GM12878 (cell line): ENCODE data around the gene B9D1. TPM values are rescaled to one million over a fixed set of nuclear protein-coding genes. Genes with fewer than 3 reads are reported as not detected.

ENCODE experiments used
- ATAC-seq: fragments of 200-7000 bp; cut with Tn5 transposase; 3 replicates; pipeline ENCODE4 v1.9.1; 2020; ENCODE audit warnings: mild to moderate bottlenecking, moderate library complexity
- BruUV-seq: library from RNA; stranded (reverse); fragments of 400-500 nt; replicated peaks from 2 replicates; lab custom pipeline; 2021; lab: Mats Ljungman, UMichigan
- CTCF ChIA-PET: fragments of 300-600 bp; sonication (Branson Sonifier 250); formaldehyde crosslinking; extraction: SDS; loops from one replicate; lab custom pipeline; 2021; ENCODE audit warnings: inconsistent platforms; lab: Yijun Ruan, JAX
- POLR2A ChIA-PET: fragments of 350-600 bp; formaldehyde crosslinking; extraction: SDS; loops from one replicate; lab custom pipeline; 2021; ENCODE audit warnings: inconsistent platforms; lab: Charles Lee
- RAD21 ChIA-PET: fragments of 300-600 bp; sonication (Branson Sonifier 250); formaldehyde crosslinking; loops from one replicate; lab custom pipeline; 2023; ENCODE audit warnings: antibody characterized with exemption; ENCODE audit not compliant: unreplicated experiment; lab: Charles Lee
- SMC1A ChIA-PET: fragments of 300-600 bp; sonication (Branson Sonifier 250); formaldehyde crosslinking; loops from one replicate; lab custom pipeline; 2023; ENCODE audit not compliant: unreplicated experiment, uncharacterized antibody; lab: Charles Lee
- DNase-seq: peaks from one replicate; pipeline ENCODE4 v3.0.0-alpha.2; 2011; ENCODE audit warnings: low read depth, low spot score
- FAIRE-seq: peaks from 3 replicates; lab custom pipeline; 2011; peaks lifted over from hg19 to GRCh38; lab: Jason Lieb, UNC
- H2AFZ ChIP-seq: 2 replicates; pipeline ENCODE4 v1.6.0; 2011; ENCODE audit warnings: low read depth, low read length, control low read depth; ENCODE audit not compliant: control insufficient read depth
- H3K27ac ChIP-seq: 2 replicates; pipeline ENCODE4 v1.5.1; 2011; ENCODE audit warnings: control low read depth; ENCODE audit not compliant: control insufficient read depth, insufficient read depth
- H3K27me3 ChIP-seq, 2 experiments: replicated peaks in 1 of 2; 2 replicates each; pipeline versions ENCODE4 v1.6.0 to v1.6.1; 2011; ENCODE audit warnings: low read length in 1 of 2; ENCODE audit not compliant: control insufficient read depth in 2 of 2, insufficient read depth in 2 of 2
- H3K36me3 ChIP-seq, 2 experiments: 2 replicates each; pipeline ENCODE4 v1.5.1; 2011; ENCODE audit warnings: low read length in 1 of 2; ENCODE audit not compliant: control insufficient read depth in 2 of 2, insufficient read depth in 2 of 2
- H3K4me1 ChIP-seq: 2 replicates; pipeline ENCODE4 v1.6.1; 2011; ENCODE audit warnings: mild to moderate bottlenecking, low read length, moderate library complexity, mixed read lengths; ENCODE audit not compliant: control insufficient read depth, insufficient read depth
- H3K4me2 ChIP-seq: 2 replicates; pipeline ENCODE4 v1.6.0; 2011; ENCODE audit warnings: control low read depth; ENCODE audit not compliant: control insufficient read depth, insufficient read depth
- H3K4me3 ChIP-seq: fragments of 200-600 bp; sonication (generic); 2 replicates; pipeline ENCODE4 v1.5.1; 2016
- H3K79me2 ChIP-seq: 2 replicates; pipeline ENCODE4 v1.6.0; 2011; ENCODE audit warnings: low read length; ENCODE audit not compliant: control insufficient read depth, insufficient read depth
- H3K9ac ChIP-seq: 2 replicates; pipeline ENCODE4 v1.8.0; 2011; ENCODE audit warnings: low read length, control low read depth, mixed read lengths; ENCODE audit not compliant: control insufficient read depth, insufficient read depth
- H3K9me3 ChIP-seq: replicated peaks from 3 replicates; pipeline ENCODE4 v1.5.1; 2011; ENCODE audit warnings: mild to moderate bottlenecking, low read length; ENCODE audit not compliant: control insufficient read depth, insufficient read depth
- H4K20me1 ChIP-seq: 2 replicates; pipeline ENCODE4 v1.6.0; 2011; ENCODE audit not compliant: control insufficient read depth, insufficient read depth
- ATF2 ChIP-seq: IDR thresholded peaks from 2 replicates; pipeline ENCODE4 v1.6.1; 2012; ENCODE audit warnings: low read length, inconsistent platforms
- ATF3 ChIP-seq: IDR thresholded peaks from 2 replicates; pipeline ENCODE4 v1.6.1; 2011; ENCODE audit warnings: low read depth, mild to moderate bottlenecking, low read length, moderate library complexity, borderline replicate concordance; ENCODE audit errors: extremely low read depth
- CHD4 ChIP-seq: fragments of 200-600 bp; sonication (generic); IDR thresholded peaks from 2 replicates; pipeline ENCODE4 v1.6.1; 2016; ENCODE audit warnings: mild to moderate bottlenecking
- ESRRA ChIP-seq: IDR thresholded peaks from 2 replicates; pipeline ENCODE4 v1.6.1; 2012; ENCODE audit warnings: mild to moderate bottlenecking, low read length, improper control_type of control experiment
- FOXK2 ChIP-seq: fragments of 450-650 bp; IDR thresholded peaks from 2 replicates; pipeline ENCODE4 v1.6.1; 2017; ENCODE audit warnings: mild to moderate bottlenecking, moderate library complexity
- NFIC ChIP-seq: IDR thresholded peaks from 2 replicates; pipeline ENCODE4 v1.6.1; 2012; ENCODE audit warnings: low read depth, mild to moderate bottlenecking, inconsistent platforms, low read length, moderate library complexity
- NFYB ChIP-seq: IDR thresholded peaks from 2 replicates; pipeline ENCODE4 v1.6.1; 2011; ENCODE audit warnings: low read depth, mild to moderate bottlenecking, low read length, improper control_type of control experiment, moderate library complexity; ENCODE audit not compliant: insufficient read depth
- PAX5 ChIP-seq: IDR thresholded peaks from 2 replicates; pipeline ENCODE4 v1.6.1; 2011; ENCODE audit warnings: low read depth, low read length, borderline replicate concordance
- PRDM15 ChIP-seq: fragments of 450-650 bp; formaldehyde crosslinking; IDR thresholded peaks from 2 replicates; pipeline ENCODE4 v1.4.0; 2020; ENCODE audit warnings: mild to moderate bottlenecking, moderate library complexity
- RELA ChIP-seq: fragments of 450-650 bp; IDR thresholded peaks from 2 replicates; pipeline ENCODE4 v1.8.0; 2014; ENCODE audit warnings: borderline replicate concordance; ENCODE audit not compliant: partially characterized antibody
- STAT3 ChIP-seq: IDR thresholded peaks from 2 replicates; pipeline ENCODE4 v1.6.1; 2011; ENCODE audit warnings: low read depth, low read length, improper control_type of control experiment
- WGBS: methylation state at CpG from one replicate; pipeline ENCODE4 v1.1.6; 2016; ENCODE audit warnings: low lambda C conversion rate; ENCODE audit not compliant: insufficient replicate concordance, insufficient coverage; ENCODE audit errors: missing lambda C conversion rate; 5-methylcytosine and 5-hydroxymethylcytosine counted together
- in situ Hi-C: fragments of 300-500 bp; cut with MboI; formaldehyde crosslinking; loops from 9 replicates; pipeline ENCODE4 v1.14.3; 2018; ENCODE audit warnings: mixed read lengths
- intact Hi-C: fragments of 100-400 bp; cut with micrococcal nuclease; formaldehyde crosslinking; loops from one replicate; pipeline ENCODE4 v1.14.2; 2022; ENCODE audit not compliant: unreplicated experiment
- polyA plus RNA-seq, 11 experiments: library from polyadenylated mRNA; depleted of rRNA in 4 of 11; unstranded in 6 of 11; stranded (reverse) in 5 of 11; fragments of >200 nt; fragmentation: Nextera tagmentation in 4 of 11; fragmentation: Illumina TruSeq in 1 of 11; extraction: Ambion mirVana in 4 of 11; extraction: Trizol in 1 of 11; gene quantifications; 1 replicate in 1 of 11; 2 replicates in 10 of 11; pipeline versions ENCODE4 v1.2.1 to v1.2.3, GENCODE V29; 2011 to 2016; ENCODE audit warnings: inconsistent platforms in 2 of 11, missing spikeins in 2 of 11, low read depth in 1 of 11
- total RNA-seq, 4 experiments: library from RNA; depleted of rRNA in 3 of 4; stranded (reverse); fragments of >200 nt in 3 of 4; fragmentation: Illumina TruSeq in 1 of 4; extraction: Trizol in 1 of 4; gene quantifications; 2 replicates each; pipeline versions ENCODE4 v1.2.1 to v1.2.3, GENCODE V29; 2013 to 2021

The B9D1 gene
- total and polyA plus RNA-seq, 10 of the 15 experiments (the other 5 are each of a cell fraction or from before 2014, with no cell fraction given), result 5.9 to 18.3 (median 9.8) TPM

GRCh38 chr17:19372439-19372838 lies 9.9 kb upstream of the B9D1 start:
- H3K27ac ChIP-seq, result no peak overlapping the region
- ChIA-PET CTCF (interaction anchor here (1.3 kb wide), 1 partner anchor 10 kb away, joined by 4 read pairs; the partner anchor contains the start of gene B9D1), RAD21 (no interaction called here), POLR2A (no interaction called here), SMC1A (no interaction called here)
- no TSS peak for BruUV-seq
- intact Hi-C loops, result no loop called here
- FAIRE-seq (no peak), DNase-seq (no peak), ATAC-seq (no peak)
- no peak overlapping the region for H2AFZ ChIP-seq
- no peaks in the 10 kb centered on the region for H3K36me3 ChIP-seq
- H3K4me1 ChIP-seq, result peaks cover 26% of the 10 kb centered on the region
- TF ChIP-seq ATF3 (no peak), CHD4 (no peak), PRDM15 (CRISPR knock-in tag) (no peak), ATF2 (no peak), NFYB (no peak), FOXK2 (no peak), ESRRA (no peak), STAT3 (no peak), PAX5 (no peak), NFIC (no peak), RELA (no peak)
- WGBS, result 84% methylated on average over 12 of the region's 12 CpGs
- H3K9ac ChIP-seq, result no peak overlapping the region
- H4K20me1 ChIP-seq, result 0 out of 2 replicates have a peak, but pooled peaks cover 3% of the 10 kb centered on the region
- no peaks in the 10 kb centered on the region for H3K27me3 ChIP-seq
- H3K9me3 ChIP-seq, result no peaks in the 10 kb centered on the region
- in situ Hi-C loops, result no loop called here
- no peaks in the 10 kb centered on the region for H3K79me2 ChIP-seq
- H3K4me2 ChIP-seq, result no peak overlapping the region
- no peak overlapping the region for H3K4me3 ChIP-seq
